ENCODE measurements around the gene CADPS. TPM values are rescaled to one million over a fixed set of nuclear protein-coding genes. Genes with fewer than 3 reads are reported as not detected.

The CADPS gene
- polyA plus RNA-seq, 3 donors = 1.2 to 3.8 (median 1.9) TPM

DNA sequence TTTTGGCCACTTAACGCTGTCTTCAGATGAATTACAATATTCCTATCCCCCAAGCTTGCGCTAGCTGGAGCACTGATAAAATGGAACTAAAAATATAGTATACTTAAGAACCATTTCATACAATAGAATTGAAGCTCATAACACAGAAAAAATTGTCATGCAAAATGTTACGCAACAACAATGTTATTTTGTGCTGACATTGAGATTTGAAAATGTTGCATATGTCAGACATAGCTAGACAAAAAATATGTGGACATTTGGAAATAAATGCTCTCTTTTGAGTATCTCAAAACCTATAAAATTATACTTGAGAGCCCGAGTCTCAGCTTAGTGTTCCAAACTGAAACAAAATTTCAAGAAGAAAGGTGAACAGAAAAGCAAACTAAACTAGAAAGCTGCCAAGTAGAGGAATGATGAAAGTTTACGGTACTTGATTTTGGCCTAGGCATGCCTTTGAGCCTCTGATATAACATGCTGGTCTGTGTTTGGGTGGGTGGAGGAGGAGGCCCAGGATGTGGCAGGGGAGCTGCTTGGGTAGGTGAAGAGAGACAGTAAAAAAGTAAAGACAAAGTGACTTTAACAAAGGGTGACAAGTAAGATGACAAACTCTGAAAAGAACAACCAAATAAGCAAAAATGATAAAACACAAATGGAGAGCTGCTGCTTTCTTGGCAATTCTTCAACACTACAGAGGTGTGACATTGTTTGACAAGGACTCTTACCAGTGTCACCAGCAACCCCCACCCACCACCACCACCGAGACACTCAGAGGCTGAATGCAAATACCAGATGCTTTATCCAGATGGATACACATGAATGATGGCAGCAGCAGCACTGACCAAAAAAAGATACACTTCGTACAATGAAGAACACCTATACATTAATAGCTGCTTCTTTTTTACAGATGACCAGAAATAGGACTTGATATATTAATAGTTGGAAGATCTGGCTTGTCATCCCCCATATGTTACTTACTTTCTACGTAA lies 372.6 kb downstream of the CADPS start:
- DNase-seq (ENCODE audit: extremely low read depth in 1 of 11, low read depth in 9 of 11, low spot score in 4 of 11) = no peak

DNA sequence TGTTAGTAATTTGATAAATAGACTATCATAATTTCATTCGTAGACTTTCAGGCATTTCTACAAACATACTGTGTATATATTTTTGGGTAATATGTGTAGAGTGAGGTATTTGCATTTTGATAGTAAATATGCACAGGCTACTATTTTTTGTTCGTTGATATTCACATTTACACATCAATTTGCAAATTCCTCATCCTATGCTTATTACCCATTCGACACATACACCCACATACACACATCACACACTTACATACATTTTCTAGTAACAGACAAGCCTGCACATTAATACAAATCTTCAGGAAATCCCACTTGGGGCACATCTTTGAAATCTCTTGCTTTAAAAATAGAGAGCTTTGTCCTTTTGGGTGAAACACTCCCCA lies 373.9 kb downstream of the CADPS start:
- no peak for DNase-seq (ENCODE audit: extremely low read depth in 1 of 11, low read depth in 9 of 11, low spot score in 4 of 11)

DNA sequence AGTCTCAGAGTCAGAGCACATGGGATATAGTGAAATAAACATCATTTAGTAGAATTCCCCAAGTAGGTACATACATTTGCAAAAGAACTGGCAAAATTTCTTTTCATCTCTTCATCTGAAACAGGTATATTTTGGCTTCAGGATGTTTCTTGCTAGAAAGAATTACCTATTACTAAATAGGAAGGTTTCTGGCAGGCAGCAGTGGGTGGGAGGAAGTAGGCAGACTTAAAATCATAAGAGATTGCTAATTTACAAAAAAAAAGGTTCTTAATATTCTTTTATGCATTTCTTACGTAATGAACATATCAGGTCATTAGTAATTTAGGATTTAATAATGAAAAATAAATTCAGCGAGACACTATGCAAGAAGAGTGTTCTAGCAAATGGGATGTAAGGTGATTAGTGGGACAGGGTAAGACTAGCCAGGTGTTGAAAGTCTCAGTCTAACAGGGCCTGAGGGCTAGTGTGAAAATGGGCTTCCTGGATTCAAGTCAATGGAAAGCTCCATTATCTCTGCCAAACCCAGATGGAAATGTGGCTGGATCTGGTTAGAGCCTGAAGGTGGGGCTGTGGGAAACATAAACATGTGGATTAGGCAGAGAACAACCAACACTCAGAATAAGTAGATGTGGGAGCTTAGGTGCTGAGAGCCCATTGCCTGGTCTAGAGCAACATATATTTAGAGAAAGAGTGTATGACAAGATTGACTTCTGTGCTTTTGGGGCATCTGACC lies 374.5 kb downstream of the CADPS start:
- no peak for DNase-seq (ENCODE audit: extremely low read depth in 1 of 11, low read depth in 9 of 11, low spot score in 4 of 11)

DNA sequence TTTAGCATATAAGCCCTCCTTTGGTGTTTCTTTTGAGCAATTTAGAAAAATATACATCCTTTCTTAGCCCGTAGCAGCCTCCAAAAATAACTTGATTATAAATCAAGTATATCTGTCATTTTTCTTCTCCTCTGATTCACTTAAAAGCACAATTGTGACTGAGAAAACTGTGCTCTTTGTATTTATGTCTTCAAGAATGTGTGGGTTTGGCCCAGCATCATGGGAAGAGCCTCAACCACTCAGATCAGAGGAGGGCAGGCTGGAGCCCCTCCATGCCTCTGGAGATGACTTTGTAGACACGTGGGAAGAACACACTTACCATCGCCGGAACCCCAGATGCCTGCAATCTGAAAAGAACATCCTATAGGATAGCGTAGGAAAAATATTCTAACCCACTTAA lies 378.1 kb downstream of the CADPS start:
- DNase-seq (ENCODE audit: extremely low read depth in 1 of 11, low read depth in 9 of 11, low spot score in 4 of 11) = no peak

DNA sequence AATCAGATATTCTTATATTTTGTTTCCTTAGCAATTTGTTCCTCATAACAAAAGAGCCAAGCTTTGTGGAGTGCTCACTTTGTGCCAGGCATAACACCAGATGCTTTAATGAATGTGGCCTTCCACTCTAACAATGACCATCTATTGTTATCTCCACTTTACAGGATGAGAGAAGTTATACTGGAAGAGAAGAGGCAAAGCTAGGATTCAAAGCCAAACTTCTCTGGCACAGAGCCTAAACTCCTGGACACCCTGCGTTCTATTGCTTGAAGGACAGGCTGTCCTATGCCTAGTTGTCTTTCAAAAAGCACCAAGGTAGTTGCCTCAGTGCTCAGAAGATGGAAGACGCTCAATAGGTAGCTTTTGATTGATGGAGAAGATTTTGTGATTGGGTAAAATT lies 378.7 kb downstream of the CADPS start:
- no peak for DNase-seq (ENCODE audit: extremely low read depth in 1 of 11, low read depth in 9 of 11, low spot score in 4 of 11)

DNA sequence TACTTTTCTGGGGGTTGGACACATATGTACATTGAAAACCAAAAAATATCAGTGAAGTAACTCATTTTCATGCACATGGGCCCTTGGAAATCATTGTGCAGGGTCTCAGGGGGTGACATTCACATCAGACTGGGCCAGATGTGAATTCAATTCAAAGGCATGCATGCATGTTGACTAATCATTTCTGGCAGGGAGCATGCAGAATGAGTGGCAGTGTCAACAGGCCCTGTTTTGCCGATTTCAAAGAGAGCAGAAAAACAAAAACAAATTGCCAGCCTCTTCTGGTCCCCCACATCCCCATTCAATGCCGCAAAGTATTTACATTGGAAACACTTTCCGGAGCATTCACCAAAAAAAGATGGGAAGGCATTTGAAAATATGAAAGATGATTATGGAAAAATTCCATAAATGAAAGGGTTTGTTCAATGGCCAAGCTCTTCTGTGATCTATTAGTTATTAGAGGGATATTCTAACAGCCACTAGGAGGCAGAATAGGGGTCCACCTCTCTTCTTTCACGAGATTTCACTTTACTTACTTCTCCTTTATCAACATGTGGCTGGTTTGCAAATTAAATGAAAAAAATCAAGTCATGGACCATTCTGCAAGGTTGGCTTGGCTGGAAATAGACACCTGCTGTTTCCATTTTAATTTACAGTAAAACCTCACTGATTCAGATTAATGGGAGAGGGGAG lies 382.0 kb downstream of the CADPS start:
- DNase-seq (ENCODE audit: extremely low read depth in 1 of 11, low read depth in 9 of 11, low spot score in 4 of 11) = no peak

DNA sequence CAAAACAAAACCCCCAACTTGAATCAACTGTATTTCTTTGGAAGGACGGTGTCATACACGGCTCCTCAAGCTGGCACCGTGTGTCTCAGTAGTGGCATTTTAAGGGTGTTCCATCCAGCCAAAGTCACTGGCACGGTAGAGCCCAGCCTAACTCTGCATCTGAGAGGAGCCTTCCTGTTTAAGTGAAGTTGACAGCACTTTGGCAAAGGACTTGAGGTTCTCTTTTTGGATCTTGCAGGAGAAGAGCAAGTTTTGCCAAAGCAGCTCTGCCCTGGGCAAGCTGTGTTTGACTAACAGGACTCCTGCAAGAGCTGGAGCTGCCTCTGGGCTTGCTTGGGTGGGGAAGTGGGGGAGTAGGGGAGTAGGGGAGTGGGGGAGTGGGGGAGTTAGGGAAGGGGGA lies 392.3 kb downstream of the CADPS start:
- no peak for DNase-seq (ENCODE audit: extremely low read depth in 1 of 11, low read depth in 9 of 11, low spot score in 4 of 11)

DNA sequence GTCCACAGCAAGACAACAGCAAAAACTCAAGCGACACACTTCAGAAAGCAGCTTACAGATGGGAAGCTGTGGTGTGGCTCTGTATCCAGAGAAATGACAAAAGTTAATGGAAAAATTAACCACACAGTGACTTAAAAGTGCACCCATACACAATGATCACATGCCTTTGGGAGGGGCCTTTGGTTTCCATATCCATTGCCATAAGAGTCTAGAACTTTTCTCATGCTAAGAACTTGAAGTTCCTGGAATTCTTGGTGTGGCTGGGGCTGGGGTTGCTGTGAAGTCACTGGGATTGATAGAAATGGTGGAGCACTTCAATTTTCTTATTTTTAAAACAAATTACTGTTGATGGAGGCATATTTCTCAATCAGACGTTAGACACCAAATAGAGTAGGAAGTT lies 393.3 kb downstream of the CADPS start:
- no peak for DNase-seq (ENCODE audit: extremely low read depth in 1 of 11, low read depth in 9 of 11, low spot score in 4 of 11)

DNA sequence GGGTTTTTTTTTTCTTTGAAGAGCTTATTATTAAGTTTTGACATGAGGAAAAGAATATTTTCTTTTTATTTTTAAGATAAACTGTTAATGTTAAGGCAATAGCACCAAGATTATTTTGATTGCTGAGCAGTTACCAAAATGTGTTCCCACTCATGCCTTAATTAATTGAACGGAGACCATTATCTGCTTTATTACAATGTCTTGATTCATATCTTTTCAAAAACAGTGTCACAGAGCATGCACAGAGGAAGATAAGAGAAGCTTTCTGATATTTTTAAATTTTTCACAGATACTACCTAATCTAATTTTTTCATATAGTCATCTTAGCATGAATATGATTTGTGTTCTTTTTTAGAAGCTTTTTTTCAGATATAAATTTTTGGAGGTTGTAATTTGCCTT lies 395.2 kb downstream of the CADPS start:
- no peak for DNase-seq (ENCODE audit: extremely low read depth in 1 of 11, low read depth in 9 of 11, low spot score in 4 of 11)

DNA sequence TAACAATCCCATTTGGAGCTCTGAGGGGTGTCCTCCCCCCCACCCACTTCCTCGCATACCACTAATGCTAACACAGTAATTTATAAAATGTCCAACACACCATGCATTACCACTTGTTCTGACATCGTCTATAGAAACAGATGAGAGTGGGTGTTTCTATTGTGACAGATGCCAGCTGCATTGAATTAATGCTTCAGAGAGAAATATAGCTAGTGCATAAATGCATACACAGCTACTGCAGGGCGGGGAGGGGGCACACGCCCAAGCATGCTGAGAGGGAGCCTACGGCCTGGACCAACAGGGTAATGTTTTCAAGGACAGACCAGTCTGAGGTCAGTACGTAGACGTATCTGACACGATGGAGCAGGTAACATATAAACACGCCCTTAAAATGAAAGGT lies 395.9 kb downstream of the CADPS start:
- no peak for DNase-seq (ENCODE audit: extremely low read depth in 1 of 11, low read depth in 9 of 11, low spot score in 4 of 11)

DNA sequence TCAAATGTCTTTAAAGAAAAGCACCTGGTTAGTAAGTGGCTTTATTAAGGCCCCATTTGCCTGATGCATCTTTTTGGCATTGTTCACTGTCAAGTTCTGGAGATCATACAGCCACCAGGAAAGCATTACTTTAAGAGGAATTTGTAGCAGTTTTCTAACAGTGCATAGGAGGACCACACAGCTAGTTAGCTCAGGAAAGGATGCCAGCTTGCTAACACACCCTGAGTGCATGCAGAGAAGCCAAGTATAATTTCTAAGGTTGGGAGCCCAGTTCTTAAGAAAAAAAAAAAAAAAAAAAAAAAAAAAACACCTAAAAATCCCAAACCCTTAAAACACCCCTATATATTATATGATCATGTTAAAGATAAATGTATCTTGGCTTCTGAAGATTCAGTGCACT lies 399.9 kb downstream of the CADPS start:
- no peak for DNase-seq (ENCODE audit: extremely low read depth in 1 of 11, low read depth in 9 of 11, low spot score in 4 of 11)

DNA sequence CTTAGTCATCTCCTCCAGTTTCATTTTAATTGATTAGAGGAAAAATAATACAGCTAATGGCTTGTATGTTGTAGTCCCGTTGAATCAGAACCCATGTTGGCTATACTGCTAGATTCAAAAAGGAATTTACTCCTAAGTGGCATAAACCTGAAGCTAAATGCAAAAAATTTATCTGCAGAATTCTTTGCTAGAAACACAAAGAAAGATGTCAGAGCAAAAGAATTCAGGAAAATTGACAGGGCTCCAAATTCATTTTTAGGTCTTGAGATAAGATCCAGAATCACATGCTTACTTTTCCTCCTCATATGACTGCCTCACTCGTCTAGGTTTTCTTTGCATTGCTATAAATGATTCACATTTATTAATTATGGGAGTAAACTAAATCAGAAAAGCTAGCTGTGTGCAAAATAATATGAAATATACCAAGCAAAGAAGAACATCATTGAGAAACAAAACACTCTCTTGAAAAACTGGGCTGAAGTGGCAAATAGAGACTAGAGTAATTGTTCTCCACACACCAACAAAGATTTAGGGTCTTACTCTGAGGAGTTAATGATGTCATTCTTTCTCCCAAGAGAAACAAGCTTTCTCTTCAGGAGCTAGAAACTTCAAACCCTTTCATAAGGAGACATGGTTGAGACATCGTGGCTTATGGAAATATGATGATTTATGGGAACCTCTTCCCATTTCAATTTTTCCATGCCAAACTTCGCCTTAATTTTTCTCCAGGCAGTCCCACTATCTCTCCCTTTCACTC lies 407.1 kb downstream of the CADPS start:
- DNase-seq (ENCODE audit: extremely low read depth in 1 of 11, low read depth in 9 of 11, low spot score in 4 of 11) = no peak

DNA sequence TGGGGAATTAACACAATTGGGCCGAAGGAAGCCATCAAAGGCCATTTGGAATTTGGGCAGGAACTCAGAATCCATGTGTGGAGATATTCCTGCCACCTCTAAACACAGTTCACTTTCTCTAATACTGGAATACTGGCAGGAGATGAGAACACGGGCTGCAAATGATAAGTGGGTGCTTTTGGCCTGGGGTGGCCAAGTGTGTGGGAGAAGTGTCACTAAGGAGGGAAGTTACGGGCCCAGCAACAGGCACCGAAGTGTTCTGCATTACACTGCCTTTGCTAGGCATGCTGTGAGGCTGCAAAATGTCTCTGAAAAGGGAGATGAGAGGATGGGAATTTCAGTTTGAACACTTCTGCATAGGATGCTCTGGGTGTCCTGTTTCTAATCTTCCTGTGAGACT lies 412.4 kb downstream of the CADPS start:
- no peak for DNase-seq (ENCODE audit: extremely low read depth in 1 of 11, low read depth in 9 of 11, low spot score in 4 of 11)

DNA sequence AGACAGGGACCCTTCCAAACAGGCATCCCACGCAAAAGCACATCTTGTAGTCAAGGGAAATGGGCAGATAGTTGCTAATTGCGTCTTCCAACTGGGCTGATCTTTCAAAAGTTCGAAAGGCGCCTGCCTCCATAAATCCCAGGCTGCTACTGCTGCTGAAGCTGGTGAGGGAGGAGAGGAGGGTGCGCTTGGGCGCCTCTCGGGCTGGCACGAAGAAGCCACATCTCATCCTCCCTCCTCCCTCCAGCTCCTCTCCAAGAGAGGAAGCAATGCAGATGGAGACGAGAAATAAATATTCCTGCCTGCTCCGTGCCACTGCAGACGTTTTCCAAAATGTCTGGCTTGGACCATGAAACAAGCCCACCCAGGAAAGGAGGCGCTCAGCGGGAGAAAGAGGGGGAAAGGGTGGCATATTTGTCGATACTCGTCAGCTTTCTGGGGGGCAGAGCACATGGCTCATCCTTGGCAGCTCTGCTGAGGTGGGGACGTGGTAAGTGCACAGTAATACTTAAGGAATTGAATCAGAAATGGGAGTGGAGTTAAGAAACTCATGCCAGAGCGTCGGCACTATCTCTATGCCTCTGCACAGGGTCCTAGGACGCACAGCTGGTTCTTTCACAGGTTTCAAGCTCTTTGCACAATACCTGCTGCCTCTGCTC lies 413.0 kb downstream of the CADPS start:
- DNase-seq (ENCODE audit: extremely low read depth in 1 of 11, low read depth in 9 of 11, low spot score in 4 of 11) = no peak

DNA sequence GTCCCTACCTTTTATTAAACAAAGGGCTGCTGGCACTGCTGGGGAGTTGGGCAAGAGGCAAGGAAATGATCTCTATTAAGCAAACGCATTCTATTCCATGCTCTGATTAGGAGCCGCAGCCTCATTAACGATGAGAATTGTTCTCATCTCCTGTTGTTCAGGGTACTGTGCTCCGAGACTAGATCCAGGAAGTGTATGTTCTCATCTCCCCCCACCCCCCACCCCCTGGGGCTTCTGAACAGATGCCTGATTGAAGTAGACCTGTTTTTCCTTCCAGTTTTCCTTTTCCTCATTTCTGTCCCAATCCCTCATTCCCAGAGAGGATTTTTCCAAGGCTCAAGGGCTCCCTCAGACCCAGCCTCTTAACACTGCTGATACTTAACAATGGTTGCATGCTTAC lies 420.3 kb downstream of the CADPS start:
- DNase-seq (ENCODE audit: extremely low read depth in 1 of 11, low read depth in 9 of 11, low spot score in 4 of 11) = no peak

DNA sequence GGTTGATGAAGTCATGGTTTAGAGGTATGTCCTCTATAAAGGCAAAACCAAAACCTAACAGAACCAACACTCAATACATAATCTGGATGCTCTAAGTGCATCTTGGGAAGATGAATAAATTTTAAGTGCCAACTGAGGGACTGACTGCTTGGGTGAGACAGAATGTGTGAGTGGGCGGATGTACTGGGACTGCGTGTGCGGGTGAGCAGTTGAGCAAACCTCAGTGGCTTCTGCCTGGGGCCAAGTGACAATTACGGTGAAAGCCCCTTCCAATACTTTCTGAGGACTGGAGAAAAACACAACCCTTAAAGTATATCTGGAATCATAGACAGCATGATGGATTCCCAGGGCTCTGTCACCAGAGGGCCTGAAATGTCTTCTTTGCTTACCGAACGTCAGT lies 421.8 kb downstream of the CADPS start:
- no peak for DNase-seq (ENCODE audit: extremely low read depth in 1 of 11, low read depth in 9 of 11, low spot score in 4 of 11)

DNA sequence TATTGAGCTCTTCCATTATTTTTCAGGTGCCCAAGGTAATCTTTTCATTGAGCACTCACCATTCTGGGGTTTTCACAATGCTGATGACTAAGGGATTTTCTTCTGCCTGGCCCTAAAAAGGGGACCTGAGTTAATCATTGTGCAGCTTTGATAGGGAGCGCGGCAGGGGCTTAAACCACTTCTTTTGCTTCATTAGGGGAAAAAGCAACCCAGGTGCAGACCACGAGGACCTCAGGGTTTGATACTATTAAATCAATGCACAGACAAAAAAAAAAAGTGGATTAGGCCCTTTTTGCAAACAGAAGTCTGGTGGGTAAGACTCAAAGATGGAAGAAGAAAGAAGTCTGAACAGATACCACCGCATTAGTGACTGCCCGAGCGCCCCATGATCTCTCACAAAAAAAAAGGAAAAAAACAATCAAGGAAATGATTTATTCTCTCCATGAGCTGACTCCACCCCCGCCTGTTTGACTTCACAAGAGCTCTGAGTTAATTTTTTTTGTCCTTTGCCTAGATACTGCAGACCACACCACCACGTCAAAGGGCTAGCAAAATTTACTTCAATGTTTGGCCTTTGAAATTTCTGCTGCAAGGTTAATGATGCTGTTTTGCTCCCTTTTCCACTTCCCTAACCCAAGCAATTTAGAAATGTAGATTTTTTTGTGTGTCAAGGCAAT lies 423.9 kb downstream of the CADPS start:
- no peak for DNase-seq (ENCODE audit: extremely low read depth in 1 of 11, low read depth in 9 of 11, low spot score in 4 of 11)

DNA sequence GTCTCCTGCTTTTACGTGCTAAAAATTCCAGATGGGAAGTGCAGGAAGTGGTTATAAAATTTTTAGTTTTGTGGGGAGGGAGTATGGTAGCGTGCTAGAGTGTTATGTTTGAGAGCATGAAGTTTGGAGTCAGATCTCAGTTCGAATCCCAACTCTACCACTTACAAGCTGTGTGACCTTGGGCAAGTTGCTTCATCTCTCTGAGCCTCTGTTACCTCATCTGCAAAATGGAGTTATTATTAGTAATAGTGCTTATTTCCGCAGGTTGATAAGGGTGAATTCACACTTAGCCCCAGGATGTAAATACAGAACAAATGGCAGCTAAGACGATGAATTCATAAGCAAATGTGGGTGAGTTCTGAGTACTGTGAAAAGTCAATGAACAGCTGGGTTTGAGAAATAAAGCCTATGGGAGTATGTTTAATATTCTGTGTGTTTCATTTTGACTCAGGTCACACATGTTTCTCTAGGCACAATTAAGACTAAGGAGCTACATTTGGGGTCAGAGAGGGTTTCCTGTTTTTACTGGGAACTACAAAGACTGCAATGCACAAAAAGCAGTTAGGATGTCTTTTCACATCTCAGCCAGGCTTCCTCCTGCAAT lies 428.8 kb downstream of the CADPS start:
- DNase-seq (ENCODE audit: extremely low read depth in 1 of 11, low read depth in 9 of 11, low spot score in 4 of 11) = no peak

Data from renal cortex interstitium (tissue), 11 donors.